ENCODE results near the gene CLDN2. TPM values are rescaled to one million over a fixed set of nuclear protein-coding genes. Genes with fewer than 3 reads are reported as not detected.

The CLDN2 gene
- total RNA-seq, 2 experiments from 2014 or later = not detected

GRCh38 chrX:106952089-106952488 is 31.9 kb downstream of the CLDN2 start:
- intact Hi-C loops (cut with micrococcal nuclease; ENCODE audit: unreplicated experiment) = no loop called here
- DNase-seq (ENCODE audit: low spot score) = no peak
- Histone ChIP-seq H4K20me1 (ENCODE audit: insufficient read depth, low read length) (no peaks in the 10 kb centered on the region), H3K9me2 (ENCODE audit: insufficient read depth, low read length) (no peaks in the 10 kb centered on the region), H3K9me3 (ENCODE audit: low read length) (no peaks in the 10 kb centered on the region), H3K27ac (ENCODE audit: low read depth, low read length, poor library complexity, severe bottlenecking) (no peak overlapping the region), H3K4me1 (ENCODE audit: insufficient read depth, low read length, poor library complexity, severe bottlenecking) (no peaks in the 10 kb centered on the region), H3K79me2 (ENCODE audit: insufficient read depth, low read depth, low read length) (no peaks in the 10 kb centered on the region), H3K4me3 (ENCODE audit: low read depth, low read length, poor library complexity, severe bottlenecking) (no peak overlapping the region), H3K4me2 (ENCODE audit: low read length) (no peak overlapping the region), H3K36me3 (ENCODE audit: insufficient read depth, low read length) (peaks cover 5% of the 10 kb centered on the region; the same call in 1 of the 2 replicates), H2AFZ (ENCODE audit: low read length) (no peak overlapping the region)
- ChIA-PET POLR2A (no interaction called here), CTCF (ENCODE audit: unreplicated experiment) (no interaction called here)
- BruUV-seq (replicated peaks) = no TSS peak
- no peak for TF ChIP-seq EZH2phosphoT487 (IDR thresholded peaks at IDR 0.05; ENCODE audit: borderline replicate concordance, low read depth, low read length)
- no peak for TF ChIP-seq CTCF (conservative IDR thresholded peaks at IDR 0.05; ENCODE audit: low read length)

GRCh38 chrX:106952538-106952937 is 32.3 kb downstream of the CLDN2 start:
- Histone ChIP-seq H3K79me2 (ENCODE audit: insufficient read depth, low read depth, low read length) (no peaks in the 10 kb centered on the region), H3K4me1 (ENCODE audit: insufficient read depth, low read length, poor library complexity, severe bottlenecking) (no peaks in the 10 kb centered on the region), H3K27ac (ENCODE audit: low read depth, low read length, poor library complexity, severe bottlenecking) (no peak overlapping the region), H3K4me3 (ENCODE audit: low read depth, low read length, poor library complexity, severe bottlenecking) (no peak overlapping the region), H3K4me2 (ENCODE audit: low read length) (no peak overlapping the region), H3K36me3 (ENCODE audit: insufficient read depth, low read length) (peaks cover 6% of the 10 kb centered on the region; the same call in 1 of the 2 replicates), H3K9me2 (ENCODE audit: insufficient read depth, low read length) (no peaks in the 10 kb centered on the region), H4K20me1 (ENCODE audit: insufficient read depth, low read length) (no peaks in the 10 kb centered on the region), H2AFZ (ENCODE audit: low read length) (no peak overlapping the region), H3K9me3 (ENCODE audit: low read length) (no peaks in the 10 kb centered on the region)
- CTCF ChIA-PET (ENCODE audit: unreplicated experiment) = no interaction called here
- POLR2A ChIA-PET = no interaction called here
- BruUV-seq (replicated peaks) = no TSS peak
- TF ChIP-seq CTCF (conservative IDR thresholded peaks at IDR 0.05; ENCODE audit: low read length) (no peak), EZH2phosphoT487 (IDR thresholded peaks at IDR 0.05; ENCODE audit: borderline replicate concordance, low read depth, low read length) (no peak)
- DNase-seq (ENCODE audit: low spot score) = no peak
- intact Hi-C loops (cut with micrococcal nuclease; ENCODE audit: unreplicated experiment) = no loop called here

- ChIA-PET POLR2A (no interaction called here), CTCF (ENCODE audit: unreplicated experiment) (no interaction called here)
- BruUV-seq (replicated peaks) = no TSS peak
- Histone ChIP-seq H3K9me2 (ENCODE audit: insufficient read depth, low read length) (no peaks in the 10 kb centered on the region), H3K79me2 (ENCODE audit: insufficient read depth, low read depth, low read length) (no peaks in the 10 kb centered on the region), H3K4me1 (ENCODE audit: insufficient read depth, low read length, poor library complexity, severe bottlenecking) (no peaks in the 10 kb centered on the region), H3K9me3 (ENCODE audit: low read length) (no peaks in the 10 kb centered on the region), H3K4me2 (ENCODE audit: low read length) (no peak overlapping the region), H3K4me3 (ENCODE audit: low read depth, low read length, poor library complexity, severe bottlenecking) (no peak overlapping the region), H3K27ac (ENCODE audit: low read depth, low read length, poor library complexity, severe bottlenecking) (no peak overlapping the region), H4K20me1 (ENCODE audit: insufficient read depth, low read length) (no peaks in the 10 kb centered on the region), H3K36me3 (ENCODE audit: insufficient read depth, low read length) (peaks cover 10% of the 10 kb centered on the region; the same call in 1 of the 2 replicates), H2AFZ (ENCODE audit: low read length) (no peak overlapping the region)
- peak; percentile 2 for DNase-seq (ENCODE audit: low spot score)
- intact Hi-C loops (cut with micrococcal nuclease; ENCODE audit: unreplicated experiment) = no loop called here
- no peak for TF ChIP-seq EZH2phosphoT487 (IDR thresholded peaks at IDR 0.05; ENCODE audit: borderline replicate concordance, low read depth, low read length)
- TF ChIP-seq CTCF (conservative IDR thresholded peaks at IDR 0.05; ENCODE audit: low read length) = peak; percentile 70
These were observed 32.8 kb downstream of the CLDN2 start for GRCh38 chrX:106952988-106953387.
